ENCODE results near the gene RSF1. TPM values are rescaled to one million over a fixed set of nuclear protein-coding genes. Genes with fewer than 3 reads are reported as not detected.

The RSF1 gene
- total RNA-seq, 1 experiment from 2014 or later = 62.0 TPM

GRCh38 chr11:77725433-77725832, 95.1 kb downstream of the RSF1 start:
- Mint-ChIP-seq H3K4me1 (ENCODE audit: insufficient read depth, unreplicated experiment) (no peaks in the 10 kb centered on the region), H3K27ac (ENCODE audit: low read depth, unreplicated experiment) (no peak overlapping the region), H3K36me3 (ENCODE audit: insufficient read depth, unreplicated experiment) (peaks cover 47% of the 10 kb centered on the region), H3K9me3 (ENCODE audit: unreplicated experiment) (peaks cover 1% of the 10 kb centered on the region), H3K27me3 (ENCODE audit: insufficient read depth, unreplicated experiment) (no peaks in the 10 kb centered on the region), H3K4me3 (ENCODE audit: unreplicated experiment) (no peak overlapping the region)
- BruUV-seq (replicated peaks) = no TSS peak
- TF ChIP-seq CTCF (IDR thresholded peaks at IDR 0.05; ENCODE audit: unreplicated experiment) = no peak
- ChIA-PET CTCF (no interaction called here), POLR2A (interaction anchor here (0.6 kb wide), 1 partner anchor 20 kb away, joined by 3 read pairs; no protein-coding TSS in a partner anchor)
- no peak for DNase-seq (ENCODE audit: unreplicated experiment)
- intact Hi-C loops (cut with micrococcal nuclease) = no loop called here

- Mint-ChIP-seq H3K4me1 (ENCODE audit: insufficient read depth, unreplicated experiment) (no peaks in the 10 kb centered on the region), H3K36me3 (ENCODE audit: insufficient read depth, unreplicated experiment) (peaks cover 54% of the 10 kb centered on the region), H3K9me3 (ENCODE audit: unreplicated experiment) (no peaks in the 10 kb centered on the region), H3K27me3 (ENCODE audit: insufficient read depth, unreplicated experiment) (no peaks in the 10 kb centered on the region), H3K27ac (ENCODE audit: low read depth, unreplicated experiment) (no peak overlapping the region), H3K4me3 (ENCODE audit: unreplicated experiment) (no peak overlapping the region)
- DNase-seq (ENCODE audit: unreplicated experiment) = no peak
- intact Hi-C loops (cut with micrococcal nuclease) = no loop called here
- CTCF ChIA-PET = no interaction called here
- no TSS peak for BruUV-seq (replicated peaks)
- TF ChIP-seq CTCF (IDR thresholded peaks at IDR 0.05; ENCODE audit: unreplicated experiment) = no peak
- POLR2A ChIA-PET = interaction anchor here (0.6 kb wide), 1 partner anchor 21 kb away, joined by 3 read pairs; no protein-coding TSS in a partner anchor
These were observed 95.9 kb downstream of the RSF1 start for GRCh38 chr11:77724636-77725035.

GRCh38 chr11:77723024-77723423, 97.5 kb downstream of the RSF1 start:
- POLR2A ChIA-PET = no interaction called here
- H3K4me3 Mint-ChIP-seq (ENCODE audit: unreplicated experiment) = no peak overlapping the region
- no peaks in the 10 kb centered on the region for H3K4me1 Mint-ChIP-seq (ENCODE audit: insufficient read depth, unreplicated experiment)
- no peak for TF ChIP-seq CTCF (IDR thresholded peaks at IDR 0.05; ENCODE audit: unreplicated experiment)
- no peaks in the 10 kb centered on the region for H3K27me3 Mint-ChIP-seq (ENCODE audit: insufficient read depth, unreplicated experiment)
- no peaks in the 10 kb centered on the region for H3K9me3 Mint-ChIP-seq (ENCODE audit: unreplicated experiment)
- CTCF ChIA-PET = interaction anchor here (0.7 kb wide), 1 partner anchor 322 kb away, joined by 3 read pairs; no protein-coding TSS in a partner anchor
- peaks cover 58% of the 10 kb centered on the region for H3K36me3 Mint-ChIP-seq (ENCODE audit: insufficient read depth, unreplicated experiment)
- intact Hi-C loops (cut with micrococcal nuclease) = no loop called here
- DNase-seq (ENCODE audit: unreplicated experiment) = no peak
- H3K27ac Mint-ChIP-seq (ENCODE audit: low read depth, unreplicated experiment) = no peak overlapping the region
- TSS peak; percentile 7 for BruUV-seq (replicated peaks)

- POLR2A ChIA-PET = interaction anchor here (0.5 kb wide), 1 partner anchor 24 kb away, joined by 3 read pairs; no protein-coding TSS in a partner anchor
- H3K4me3 Mint-ChIP-seq (ENCODE audit: unreplicated experiment) = no peak overlapping the region
- BruUV-seq (replicated peaks) = no TSS peak
- TF ChIP-seq CTCF (IDR thresholded peaks at IDR 0.05; ENCODE audit: unreplicated experiment) = no peak
- H3K36me3 Mint-ChIP-seq (ENCODE audit: insufficient read depth, unreplicated experiment) = peaks cover 18% of the 10 kb centered on the region
- no peaks in the 10 kb centered on the region for H3K27me3 Mint-ChIP-seq (ENCODE audit: insufficient read depth, unreplicated experiment)
- CTCF ChIA-PET = interaction anchor here (0.9 kb wide), 1 partner anchor 89 kb away, joined by 3 read pairs; no protein-coding TSS in a partner anchor
- H3K27ac Mint-ChIP-seq (ENCODE audit: low read depth, unreplicated experiment) = peak overlapping the region; percentile 28
- peaks cover 12% of the 10 kb centered on the region for H3K4me1 Mint-ChIP-seq (ENCODE audit: insufficient read depth, unreplicated experiment)
- intact Hi-C loops (cut with micrococcal nuclease) = no loop called here
- peak; percentile 28 for DNase-seq (ENCODE audit: unreplicated experiment)
- H3K9me3 Mint-ChIP-seq (ENCODE audit: unreplicated experiment) = no peaks in the 10 kb centered on the region
These were observed 110.2 kb downstream of the RSF1 start for GRCh38 chr11:77710358-77710757.
